Measurements from ENCODE around the gene ISL2. TPM values are rescaled to one million over a fixed set of nuclear protein-coding genes. Genes with fewer than 3 reads are reported as not detected.
A peak's percentile ranks its signal among the peaks of the same experiment; 100 is the strongest.

Gene ISL2
- total and polyA plus RNA-seq, 9 of the 15 experiments (the other 6 are each of a cell fraction or from before 2014, with no cell fraction given) = 0.15 to 23.7 (median 4.0) TPM

DNA sequence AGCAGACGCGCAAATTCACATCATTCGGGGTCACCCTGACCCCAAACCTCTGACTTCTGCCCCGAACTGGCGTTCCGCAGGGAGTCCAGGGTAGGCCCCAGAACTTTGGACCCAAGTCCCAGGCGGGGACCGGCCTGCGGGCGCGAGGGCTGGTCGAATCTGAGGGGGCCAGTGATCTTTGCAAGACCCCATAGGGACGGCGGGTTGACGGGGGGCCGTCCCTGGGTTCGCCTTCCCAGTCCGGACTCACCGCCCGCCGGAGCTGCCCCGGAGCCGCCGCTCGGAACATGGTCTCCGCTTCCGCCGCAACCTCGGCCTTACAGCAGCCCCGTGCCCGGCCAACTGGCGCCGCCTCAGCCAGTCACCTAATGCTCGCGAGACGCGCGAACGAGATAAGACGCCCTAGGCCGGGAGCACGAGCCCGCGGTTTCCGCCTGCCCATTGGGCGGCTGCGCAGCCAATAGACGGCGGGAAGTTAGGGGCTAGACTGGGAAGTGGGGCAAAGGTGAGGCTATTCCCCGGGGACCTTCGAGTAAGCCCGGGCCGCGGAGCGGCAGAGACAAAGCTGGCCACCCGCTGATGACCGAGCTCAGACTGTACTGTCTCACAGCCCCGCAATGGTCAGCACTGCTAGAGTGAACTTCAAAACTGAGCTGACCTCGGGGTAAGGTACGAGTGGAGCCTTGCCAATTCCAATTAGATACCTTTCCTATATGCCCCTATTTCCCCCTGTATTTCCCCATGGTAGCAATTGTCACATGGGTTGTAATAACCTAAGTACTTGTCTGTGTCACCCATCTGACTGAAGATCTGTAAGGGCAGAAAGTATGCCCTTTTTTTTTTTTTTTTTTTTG, 25.2 kb upstream of the ISL2 start, which contains the start of gene ETFA (continued):
- TF ChIP-seq, protein P1, sequence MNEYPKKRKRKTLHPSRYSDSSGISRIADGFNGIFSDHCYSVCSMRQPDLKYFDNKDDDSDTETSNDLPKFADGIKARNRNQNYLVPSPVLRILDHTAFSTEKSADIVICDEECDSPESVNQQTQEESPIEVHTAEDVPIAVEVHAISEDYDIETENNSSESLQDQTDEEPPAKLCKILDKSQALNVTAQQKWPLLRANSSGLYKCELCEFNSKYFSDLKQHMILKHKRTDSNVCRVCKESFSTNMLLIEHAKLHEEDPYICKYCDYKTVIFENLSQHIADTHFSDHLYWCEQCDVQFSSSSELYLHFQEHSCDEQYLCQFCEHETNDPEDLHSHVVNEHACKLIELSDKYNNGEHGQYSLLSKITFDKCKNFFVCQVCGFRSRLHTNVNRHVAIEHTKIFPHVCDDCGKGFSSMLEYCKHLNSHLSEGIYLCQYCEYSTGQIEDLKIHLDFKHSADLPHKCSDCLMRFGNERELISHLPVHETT (CRISPR knock-in tag; conservative IDR thresholded peaks at IDR 0.05 in 1 of 2, IDR thresholded peaks at IDR 0.05 in 1 of 2) = peak in 1 of 2 experiments; percentile 66; a peak in 2 of 4 replicates
- TF ChIP-seq HOMEZ (CRISPR knock-in tag; IDR thresholded peaks at IDR 0.05) (no peak), NFE2 (IDR thresholded peaks at IDR 0.05; ENCODE audit: low read depth) (peak; percentile 19; the same call in 1 of the 2 replicates), PYGO2 (tag; IDR thresholded peaks at IDR 0.05) (no peak), SMAD4 (CRISPR knock-in tag; conservative IDR thresholded peaks at IDR 0.05) (peak; percentile 94), CREM (IDR thresholded peaks at IDR 0.05; ENCODE audit: low read depth) (peak; percentile 64), CTCFL (IDR thresholded peaks at IDR 0.05; ENCODE audit: borderline replicate concordance, insufficient read depth, low read depth, low read length, poor library complexity, severe bottlenecking) (peak; percentile 79), CEBPG (CRISPR knock-in tag; IDR thresholded peaks at IDR 0.05) (no peak; the same call in 1 of the 2 replicates), CEBPG (tag; conservative IDR thresholded peaks at IDR 0.05 in 1 of 2, IDR thresholded peaks at IDR 0.05 in 1 of 2) (no peak), HNRNPUL1 (IDR thresholded peaks at IDR 0.05; ENCODE audit: low read length) (no peak), TFAP4 (CRISPR knock-in tag; IDR thresholded peaks at IDR 0.05; ENCODE audit: borderline replicate concordance) (peak; percentile 89), PHTF2 (CRISPR knock-in tag; IDR thresholded peaks at IDR 0.05) (no peak), SMARCA5 (IDR thresholded peaks at IDR 0.05) (no peak)
- TF ChIP-seq, protein P2, sequence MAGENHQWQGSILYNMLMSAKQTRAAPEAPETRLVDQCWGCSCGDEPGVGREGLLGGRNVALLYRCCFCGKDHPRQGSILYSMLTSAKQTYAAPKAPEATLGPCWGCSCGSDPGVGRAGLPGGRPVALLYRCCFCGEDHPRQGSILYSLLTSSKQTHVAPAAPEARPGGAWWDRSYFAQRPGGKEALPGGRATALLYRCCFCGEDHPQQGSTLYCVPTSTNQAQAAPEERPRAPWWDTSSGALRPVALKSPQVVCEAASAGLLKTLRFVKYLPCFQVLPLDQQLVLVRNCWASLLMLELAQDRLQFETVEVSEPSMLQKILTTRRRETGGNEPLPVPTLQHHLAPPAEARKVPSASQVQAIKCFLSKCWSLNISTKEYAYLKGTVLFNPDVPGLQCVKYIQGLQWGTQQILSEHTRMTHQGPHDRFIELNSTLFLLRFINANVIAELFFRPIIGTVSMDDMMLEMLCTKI (IDR thresholded peaks at IDR 0.05; ENCODE audit: partially characterized antibody) = no peak
